OCI-M2 (cell line): ENCODE data around the gene IFI6.
"Not testable (repeated sequence)": the region's sequence is repeated elsewhere in the genome, so short reads cannot be mapped to it uniquely, and the experiment has no call there.

Experiments
- DNase-seq: peaks from one replicate; lab custom pipeline; 2025; ENCODE audit not compliant: unreplicated experiment; lab: John Stamatoyannopoulos, UW

Gene IFI6

GRCh38 chr1:27632387-27633297 lies 39.4 kb downstream of the IFI6 start:
- no peak for DNase-seq

- no peak for DNase-seq
Measured at GRCh38 chr1:27630859-27631491, 41.0 kb downstream of the IFI6 start.

- DNase-seq, result no peak
Measured at GRCh38 chr1:27628712-27629111, 43.3 kb downstream of the IFI6 start.

- not testable (repeated sequence) for DNase-seq
Measured at GRCh38 chr1:27627733-27628132, 44.3 kb downstream of the IFI6 start.

- no peak for DNase-seq
Measured at GRCh38 chr1:27627061-27627460, 44.9 kb downstream of the IFI6 start.

GRCh38 chr1:27626031-27626935 lies 45.7 kb downstream of the IFI6 start:
- no peak for DNase-seq

GRCh38 chr1:27624467-27625178 lies 47.4 kb downstream of the IFI6 start:
- DNase-seq, result no peak

- DNase-seq, result no peak
Measured at GRCh38 chr1:27623327-27624212, 48.4 kb downstream of the IFI6 start.

- no peak for DNase-seq
Measured at GRCh38 chr1:27622828-27623227, 49.2 kb downstream of the IFI6 start.

- DNase-seq, result no peak
Measured at GRCh38 chr1:27621051-27621920, 50.7 kb downstream of the IFI6 start.

- not testable (repeated sequence) for DNase-seq
Measured at GRCh38 chr1:27619782-27620438, 52.1 kb downstream of the IFI6 start.

- DNase-seq, result no peak
Measured at GRCh38 chr1:27618341-27619082, 53.5 kb downstream of the IFI6 start.

GRCh38 chr1:27617420-27617819 lies 54.6 kb downstream of the IFI6 start:
- no peak for DNase-seq

- no peak for DNase-seq
Measured at GRCh38 chr1:27616441-27616840, 55.6 kb downstream of the IFI6 start.
